ENCODE data around the gene MISP3.

Gene MISP3

DNA sequence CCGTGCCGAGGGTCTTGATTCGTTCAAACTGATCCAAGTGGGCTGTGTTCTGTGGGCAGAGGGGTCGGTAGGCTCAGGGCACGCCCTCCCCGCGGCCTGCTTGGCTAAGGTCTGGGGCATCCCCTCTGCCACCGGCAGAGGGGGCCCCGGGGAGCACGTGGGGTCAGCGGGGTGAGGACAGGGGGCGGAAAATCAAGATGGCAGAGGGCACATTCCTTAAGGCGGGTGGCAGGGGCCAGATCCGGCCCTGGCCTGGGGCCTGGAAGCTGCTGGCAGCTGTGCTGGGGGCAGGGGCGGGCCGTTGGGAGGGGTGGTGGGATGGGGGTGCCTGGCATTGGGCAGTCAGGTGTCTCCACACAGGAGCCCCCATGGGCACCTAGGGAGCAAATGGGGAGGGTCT is 34.3 kb downstream of the MISP3 start:
- DNase-seq = no peak

DNA sequence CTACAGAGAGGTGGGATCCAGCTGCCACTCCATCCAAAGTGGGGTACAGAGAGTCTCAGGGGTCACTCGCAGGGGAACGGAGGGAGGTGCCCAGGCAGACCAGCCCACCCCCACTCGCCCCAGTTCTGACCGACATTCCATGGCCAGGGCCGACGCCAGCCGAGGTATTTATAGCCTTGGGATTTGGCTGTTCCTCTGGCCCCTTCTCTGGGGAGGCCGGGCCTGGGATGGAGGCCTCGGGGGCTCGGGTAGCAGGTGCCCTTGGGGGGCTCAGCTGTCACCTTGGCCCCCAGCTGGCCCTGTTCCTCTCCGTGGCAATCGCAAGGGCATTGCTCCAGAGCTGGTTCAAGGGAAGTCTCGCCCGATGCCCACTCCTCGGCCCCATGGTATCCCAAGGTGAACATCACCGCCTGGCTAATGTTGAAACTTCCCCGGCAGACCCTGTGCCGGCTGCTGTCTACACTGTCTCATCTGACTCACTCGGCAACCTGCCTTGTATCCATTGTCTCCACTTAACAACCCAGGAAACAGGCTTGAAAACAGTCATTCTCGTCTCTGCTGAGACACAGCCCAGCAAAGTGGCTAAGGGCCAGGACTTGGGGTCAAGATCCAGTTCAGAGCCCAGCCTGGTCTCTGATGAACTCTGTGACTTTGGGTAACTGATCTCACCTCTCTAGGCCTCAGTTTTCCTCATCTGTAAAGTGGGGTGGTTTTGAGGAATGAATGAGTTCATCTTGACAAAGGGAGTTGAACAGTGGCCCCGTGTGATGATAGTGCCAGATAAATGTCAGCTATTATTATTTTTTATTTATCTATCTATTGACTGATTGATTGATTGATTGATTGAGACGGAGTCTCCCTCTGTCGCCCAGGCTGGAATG is 35.2 kb downstream of the MISP3 start:
- no peak for DNase-seq

GRCh38 chr19:14110650-14111049 is 38.1 kb downstream of the MISP3 start:
- DNase-seq = no peak

GRCh38 chr19:14111486-14111885 is 38.9 kb downstream of the MISP3 start:
- DNase-seq = no peak

GRCh38 chr19:14112051-14112808 is 39.6 kb downstream of the MISP3 start:
- DNase-seq = no peak

DNA sequence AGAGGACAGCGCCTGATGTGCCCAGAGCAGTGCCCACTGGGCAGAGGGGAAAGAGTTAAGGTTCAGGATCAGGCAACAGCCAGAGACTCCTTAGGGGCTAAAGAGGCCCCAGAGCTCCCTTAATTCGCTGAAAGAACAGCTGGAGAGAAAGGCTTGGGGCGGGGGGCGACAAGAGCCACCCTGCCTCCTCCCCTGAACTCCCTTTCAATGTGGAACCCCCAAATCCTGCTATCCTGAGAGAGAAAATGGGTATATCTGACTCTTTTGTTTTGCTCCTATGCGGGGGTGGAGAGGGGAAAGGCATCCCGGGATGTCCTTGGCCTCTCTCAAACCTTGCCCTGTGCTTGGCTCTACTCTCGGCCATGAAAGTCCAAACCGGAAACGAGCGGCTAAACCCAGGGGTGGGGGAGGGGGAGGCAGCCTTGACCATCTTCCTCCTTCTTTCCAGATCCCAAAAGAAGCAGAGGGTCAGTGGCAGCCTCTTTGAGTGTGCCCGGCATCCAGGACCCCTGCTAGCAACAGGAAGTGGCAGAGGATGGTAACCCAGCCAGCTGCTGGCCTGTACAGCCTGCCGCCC is 40.3 kb downstream of the MISP3 start:
- DNase-seq = no peak

GRCh38 chr19:14113762-14114414 is 41.3 kb downstream of the MISP3 start:
- no peak for DNase-seq

- DNase-seq = no peak
Measured at GRCh38 chr19:14114439-14114838, 41.9 kb downstream of the MISP3 start.

- DNase-seq = no peak
Measured at GRCh38 chr19:14114854-14115253, 42.3 kb downstream of the MISP3 start.

DNA sequence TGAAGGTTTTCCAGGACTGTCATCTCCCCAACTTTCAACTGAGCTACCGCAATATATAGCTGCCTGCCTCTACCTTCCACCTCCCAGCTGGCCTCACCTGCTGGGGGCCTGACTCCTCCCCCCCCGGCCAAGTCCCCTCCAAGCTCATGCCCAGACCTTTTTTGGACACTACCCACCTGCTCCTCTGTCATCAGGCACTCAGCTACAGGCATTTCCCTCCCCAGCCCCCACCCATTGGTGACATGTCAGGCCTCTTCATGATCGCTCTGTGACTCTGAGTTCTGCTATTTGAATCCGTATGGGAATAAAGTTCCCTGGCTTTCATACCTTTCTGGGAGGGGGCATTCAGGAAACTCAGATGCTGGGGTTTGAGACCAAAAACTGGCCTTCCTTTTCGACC is 43.2 kb downstream of the MISP3 start:
- DNase-seq = no peak

DNA sequence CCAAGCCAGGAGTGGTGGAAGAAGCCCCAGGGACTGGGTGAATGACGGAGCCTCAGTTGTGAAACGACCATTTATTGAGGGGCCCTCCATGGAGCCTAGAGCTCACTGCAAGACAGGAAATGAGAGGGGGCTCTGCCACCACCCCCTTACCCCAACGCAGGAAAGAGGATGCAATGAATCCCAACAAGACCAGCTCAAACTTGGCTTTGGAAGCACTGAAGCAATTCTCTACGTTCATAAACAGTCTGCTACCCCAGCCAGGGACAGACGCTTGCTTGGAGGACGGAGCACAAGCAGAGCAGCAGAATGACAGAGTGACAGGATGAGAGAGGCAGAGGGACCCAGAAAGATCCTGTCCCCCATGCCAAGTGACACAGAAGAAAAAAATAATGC is 43.9 kb downstream of the MISP3 start:
- DNase-seq = no peak

GRCh38 chr19:14116918-14117578 is 44.5 kb downstream of the MISP3 start:
- DNase-seq = no peak

- DNase-seq = peak; percentile 95
Measured at GRCh38 chr19:14117668-14118164, 45.1 kb downstream of the MISP3 start, which contains the start of gene PRKACA. Gene PRKACA, minus strand, starts transcription at chr19:14117762. Its CDS starts 215 bp downstream, at chr19:14117547.

DNA sequence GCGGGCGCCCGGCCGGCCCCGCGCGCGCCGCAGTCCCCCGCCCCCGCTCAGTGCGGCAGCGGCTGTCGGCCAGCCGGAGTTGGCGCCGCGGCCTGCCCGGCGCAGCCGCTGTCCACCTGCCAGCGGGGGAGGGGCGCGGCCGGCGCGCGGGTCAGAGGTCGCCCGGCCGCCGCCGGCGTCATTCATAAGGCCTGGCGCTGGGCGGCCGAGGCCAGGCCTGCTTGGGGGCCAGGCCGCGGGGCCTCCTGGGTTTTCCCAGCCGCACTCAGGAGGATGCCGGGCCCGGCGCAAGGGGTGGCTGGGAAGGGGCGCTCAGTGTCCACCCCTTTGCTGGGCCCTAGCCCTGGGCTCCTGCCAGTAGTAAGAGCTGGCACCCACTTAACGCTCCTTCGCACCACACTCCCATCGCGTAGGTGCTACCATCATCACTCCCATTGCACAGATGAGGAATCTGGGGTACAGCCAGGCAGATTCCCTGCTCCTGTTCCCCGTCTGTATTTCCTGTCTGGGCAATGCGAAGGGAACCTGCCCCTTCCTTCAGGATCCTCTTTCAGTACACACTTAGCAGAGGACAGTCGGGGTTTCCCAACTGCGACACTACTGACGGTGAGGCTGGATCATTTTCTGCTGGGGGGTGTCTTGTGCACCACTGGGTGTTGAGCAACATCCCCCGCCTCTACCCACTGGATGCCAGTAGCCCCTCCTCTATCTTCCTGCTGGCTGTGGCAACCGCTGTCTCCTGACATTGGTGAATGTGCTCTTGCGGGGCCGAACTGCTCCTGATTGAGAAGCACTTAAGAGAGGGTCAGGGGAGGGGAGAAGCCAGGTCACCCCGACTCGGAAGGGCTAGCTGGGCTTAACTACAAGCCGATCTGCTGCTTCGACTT is 45.8 kb downstream of the MISP3 start:
- peak; percentile 57 for DNase-seq

- DNase-seq = no peak
Measured at GRCh38 chr19:14119146-14119545, 46.6 kb downstream of the MISP3 start.

DNA sequence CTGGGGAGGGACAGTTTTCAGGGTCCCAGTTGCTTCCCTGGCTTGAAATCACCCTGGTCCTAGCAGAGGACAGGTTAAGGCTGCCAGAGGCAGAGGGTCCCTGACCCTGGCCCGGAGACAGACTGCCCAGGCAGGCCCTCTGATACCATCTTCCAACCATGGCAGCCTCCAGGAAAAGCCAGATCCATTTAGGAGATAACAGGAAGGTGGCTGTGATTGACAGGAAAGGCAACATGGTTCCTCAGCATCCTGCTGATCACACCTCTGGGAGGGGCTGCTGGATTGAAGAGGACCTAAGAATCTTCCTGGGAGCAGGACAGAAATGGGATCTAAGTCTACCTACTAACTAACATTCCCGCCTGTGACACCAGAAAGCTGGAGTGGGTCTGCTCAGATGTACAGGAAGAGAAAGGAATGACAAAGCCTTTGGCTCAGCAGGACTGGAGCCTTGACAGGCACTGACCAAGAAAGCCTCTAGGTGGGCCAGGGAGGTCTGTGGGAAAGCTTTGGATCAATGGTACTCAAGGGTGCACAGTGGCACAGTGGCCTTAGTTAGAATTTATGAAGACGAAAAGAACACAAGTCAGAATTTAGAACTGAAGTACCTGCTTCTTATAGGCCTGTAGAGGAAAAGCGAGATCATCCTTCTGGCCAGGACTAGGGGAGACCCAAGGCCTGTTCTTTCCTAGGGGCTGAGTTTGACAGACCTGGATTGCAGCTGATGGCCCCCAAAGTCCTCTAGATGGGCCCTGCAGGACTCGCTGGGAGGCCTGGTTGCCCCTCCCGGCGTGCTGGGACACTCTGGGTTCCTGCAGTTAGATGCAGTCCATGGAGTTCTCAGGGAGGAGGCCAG is 47.3 kb downstream of the MISP3 start:
- DNase-seq = no peak

DNA sequence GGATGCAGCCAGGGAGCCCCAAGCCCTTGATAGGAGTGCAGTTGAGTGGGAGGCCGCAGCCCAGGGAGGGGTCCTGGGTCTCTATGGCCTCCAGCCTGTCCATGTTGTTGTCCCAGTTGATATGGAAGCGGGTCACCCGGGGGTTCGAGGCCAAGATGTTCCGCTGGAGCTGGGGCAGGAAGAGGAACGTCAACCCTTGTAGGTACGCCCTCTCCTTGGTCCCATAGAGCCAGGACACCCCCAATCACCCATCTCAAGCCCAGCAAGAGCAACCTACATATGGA is 47.9 kb downstream of the MISP3 start:
- no peak for DNase-seq

DNA sequence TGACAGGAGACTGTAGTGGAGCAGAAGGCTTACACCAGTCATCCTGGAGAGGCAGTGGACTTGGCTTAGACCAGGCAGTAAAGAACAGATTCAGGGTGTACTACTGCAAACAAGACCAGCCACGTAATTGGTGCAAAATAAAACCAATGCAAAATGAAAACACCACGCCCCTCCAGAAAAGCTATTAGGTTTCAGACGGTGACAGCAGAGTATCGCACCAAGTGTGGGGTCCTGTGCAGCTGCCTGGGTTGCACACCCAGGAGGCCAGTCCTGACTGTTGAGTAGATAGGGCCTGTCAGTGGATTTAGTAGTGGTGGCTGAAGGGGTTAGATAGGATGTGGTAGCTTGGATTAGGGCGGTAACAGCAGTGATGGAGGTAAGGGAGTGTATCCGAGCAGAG is 50.3 kb downstream of the MISP3 start:
- DNase-seq = no peak
